T-cell (primary cell): ENCODE data around the gene B3GAT1. TPM values are rescaled to one million over a fixed set of nuclear protein-coding genes. Genes with fewer than 3 reads are reported as not detected.
A peak's percentile ranks its signal among the peaks of the same experiment; 100 is the strongest.

Experiments used
- ATAC-seq, 4 experiments: fragments of 200-7000 bp in 3 of 4; fragments of 150-1000 bp in 1 of 4; cut with Tn5 transposase; replicated peaks in 1 of 4; 1 replicate in 3 of 4; 2 replicates in 1 of 4; pipeline ENCODE4 v1.10.0; 2021; ENCODE audit warnings: moderate library complexity in 3 of 4, mild to moderate bottlenecking in 2 of 4, moderate number of reproducible peaks in 1 of 4
- CTCF ChIA-PET, 2 donors: fragments of 300-600 bp; sonication (Branson Sonifier 250); formaldehyde crosslinking; loops; one replicate each; lab custom pipeline; 2022; ENCODE audit warnings: antibody characterized with exemption in 2 of 2; lab: Charles Lee
- POLR2A ChIA-PET, 2 donors: fragments of 300-600 bp; sonication (Branson Sonifier 250); formaldehyde crosslinking; loops; one replicate each; lab custom pipeline; 2022; ENCODE audit warnings: antibody characterized with exemption in 2 of 2; lab: Charles Lee
- DNase-seq, 35 experiments: peaks; one replicate each; pipeline versions ENCODE4 v3.0.0 to v3.0.0-alpha.2; 2013 to 2023
- H3K27ac ChIP-seq: one replicate; pipeline ENCODE4 v1.5.1; 2013; ENCODE audit warnings: low read length
- H3K27me3 ChIP-seq, 2 experiments: replicated peaks in 1 of 2; 1 replicate in 1 of 2; 2 replicates in 1 of 2; pipeline versions ENCODE4 v1.6.1 to v1.7.0; 2013; ENCODE audit warnings: low read length in 1 of 2, mixed read lengths in 1 of 2; ENCODE audit not compliant: control insufficient read depth in 2 of 2, insufficient read depth in 2 of 2; ENCODE audit errors: extremely low read depth in 1 of 2
- H3K36me3 ChIP-seq, 2 donors: 1 replicate in 1 of 2; 2 replicates in 1 of 2; pipeline versions ENCODE4 v1.6.1 to v1.7.0; 2013; ENCODE audit warnings: low read length in 1 of 2; ENCODE audit not compliant: control insufficient read depth in 2 of 2, insufficient read depth in 1 of 2; ENCODE audit errors: extremely low read depth in 1 of 2
- H3K4me1 ChIP-seq, 2 experiments: 1 replicate in 1 of 2; 2 replicates in 1 of 2; pipeline versions ENCODE4 v1.6.1 to v1.7.0; 2013; ENCODE audit warnings: low read length in 2 of 2, mixed read lengths in 1 of 2; ENCODE audit not compliant: insufficient read depth in 2 of 2, control insufficient read depth in 1 of 2; ENCODE audit errors: extremely low read depth in 1 of 2
- H3K4me3 ChIP-seq, 2 donors: 1 replicate in 1 of 2; 2 replicates in 1 of 2; pipeline versions ENCODE4 v1.5.1 to v1.7.0; 2013; ENCODE audit warnings: mild to moderate bottlenecking in 2 of 2, low read length in 1 of 2, moderate library complexity in 1 of 2; ENCODE audit not compliant: control insufficient read depth in 1 of 2; ENCODE audit errors: extremely low read depth in 1 of 2
- H3K9me3 ChIP-seq: 2 replicates; pipeline ENCODE4 v1.7.0; 2013
- H3K27ac Mint-ChIP-seq, 2 donors: one replicate each; pipeline ENCODE4 v1.8.0; 2020 to 2021; ENCODE audit warnings: mild to moderate bottlenecking in 2 of 2, mixed read lengths in 2 of 2
- H3K27me3 Mint-ChIP-seq, 2 donors: one replicate each; pipeline ENCODE4 v1.8.0; 2021 to 2022; ENCODE audit warnings: mixed read lengths in 2 of 2
- H3K36me3 Mint-ChIP-seq: one replicate; pipeline ENCODE4 v1.8.0; 2021; ENCODE audit warnings: mixed read lengths
- H3K4me1 Mint-ChIP-seq, 3 donors: one replicate each; pipeline ENCODE4 v1.8.0; 2020 to 2022; ENCODE audit warnings: mixed read lengths in 3 of 3, mild to moderate bottlenecking in 1 of 3
- H3K4me3 Mint-ChIP-seq, 3 donors: one replicate each; pipeline ENCODE4 v1.8.0; 2020 to 2022; ENCODE audit warnings: mild to moderate bottlenecking in 3 of 3, mixed read lengths in 3 of 3, moderate library complexity in 3 of 3
- H3K9me3 Mint-ChIP-seq, 3 donors: one replicate each; pipeline ENCODE4 v1.8.0; 2020 to 2022; ENCODE audit warnings: mixed read lengths in 3 of 3
- WGBS: methylation state at CpG from one replicate; pipeline ENCODE4 v1.1.5; 2013; ENCODE audit warnings: missing lambda C conversion rate; ENCODE audit not compliant: insufficient coverage; 5-methylcytosine and 5-hydroxymethylcytosine counted together
- total RNA-seq, 35 experiments: library from RNA in 6 of 35; stranded (reverse) in 6 of 35; fragments of 120-200 nt in 1 of 35; gene quantifications; one replicate each; pipeline versions ENCODE4 v1.2.1 to v1.2.4 and lab custom pipeline; 2013 to 2026

The B3GAT1 gene
- 1 to 10 TPM in 4 of 5 donors, under 1 TPM in 1; 0.38 to 6.1 (median 1.3) TPM for total RNA-seq
- total RNA-seq (2013) = 3.9 TPM
- total RNA-seq (lab: John Stamatoyannopoulos, UW) = 0.18 to 6.8 (median 1.7) reads per million in 29 experiments

DNA sequence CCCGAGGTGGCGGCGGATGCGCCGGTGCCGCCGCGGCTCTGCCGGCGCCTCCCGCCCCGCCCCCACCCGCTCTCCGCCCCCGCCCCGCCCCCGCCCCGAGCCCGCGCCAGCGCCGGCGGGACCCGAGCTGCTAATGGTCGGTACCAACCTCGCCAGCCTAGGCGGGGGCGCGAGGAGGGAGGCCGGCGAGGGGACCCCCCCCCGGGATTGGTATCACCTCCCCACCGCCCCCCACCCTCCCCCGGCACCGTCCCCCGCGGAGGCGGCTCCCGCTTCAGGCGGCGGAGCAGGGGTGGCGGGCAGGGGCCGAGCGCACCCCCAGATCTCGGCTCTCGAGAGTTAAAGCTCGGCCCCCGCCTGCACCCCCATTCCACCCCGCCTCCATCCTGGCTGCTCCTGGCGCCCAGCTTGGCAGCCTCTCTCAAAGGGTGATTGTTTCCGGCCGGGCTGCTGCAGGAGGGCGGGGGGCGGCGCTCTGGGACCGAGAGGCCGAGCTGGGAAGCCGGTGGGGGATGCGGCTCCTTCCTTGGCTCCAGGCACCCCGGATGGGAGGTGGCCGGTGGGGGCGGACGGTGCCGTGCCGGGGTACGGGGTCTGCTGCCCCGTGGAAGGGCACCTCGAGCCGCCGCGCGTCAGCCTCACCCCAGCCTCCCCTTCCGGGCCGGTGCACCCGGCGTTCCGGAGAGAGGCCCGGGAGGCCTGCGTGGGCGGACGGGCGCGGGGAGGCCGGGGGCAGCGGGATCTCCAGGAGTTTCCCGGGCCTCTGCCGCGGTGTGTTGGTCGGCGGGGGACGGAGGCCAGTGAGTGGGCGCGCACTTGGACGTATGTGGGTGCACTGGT, at the start of gene B3GAT1:
Gene B3GAT1 (minus strand): TSS at position 40 of the 840 bp plus-strand sequence. CDS start 24,583 bp downstream, outside the sequence.
- H3K9me3 Mint-ChIP-seq = no peaks in the 10 kb centered on the region
- H3K27ac ChIP-seq = no peak within 1 kb of the TSS
- no peaks in the 10 kb centered on the region for H3K36me3 Mint-ChIP-seq
- no peaks in the 10 kb centered on the region for H3K9me3 ChIP-seq
- peaks cover 19 to 25% (median 25%) of the 10 kb centered on the region in 3 donors for H3K4me1 Mint-ChIP-seq
- peak within 1 kb of the TSS; percentile 59 to 71 (median 69) for H3K4me3 Mint-ChIP-seq
- POLR2A ChIA-PET = no interaction called here
- H3K27me3 Mint-ChIP-seq = peaks cover 60 to 69% of the 10 kb centered on the region in 2 donors
- CTCF ChIA-PET = no interaction called here
- peak within 1 kb of the TSS; percentile 48 to 57 for H3K4me3 ChIP-seq
- DNase-seq = peak in 11 of 35 experiments; percentile 3 to 38 (median 10)
- H3K27me3 ChIP-seq = peaks cover 18 to 74% of the 10 kb centered on the region in 2 experiments
- H3K27ac Mint-ChIP-seq = no peak within 1 kb of the TSS
- ATAC-seq = peak; percentile 50 to 60 (median 54)
- WGBS = 2% methylated on average over 49 of the region's 94 CpGs
- peaks cover 0 to 33% of the 10 kb centered on the region in 2 experiments for H3K4me1 ChIP-seq
- H3K36me3 ChIP-seq = no peaks in the 10 kb centered on the region

DNA sequence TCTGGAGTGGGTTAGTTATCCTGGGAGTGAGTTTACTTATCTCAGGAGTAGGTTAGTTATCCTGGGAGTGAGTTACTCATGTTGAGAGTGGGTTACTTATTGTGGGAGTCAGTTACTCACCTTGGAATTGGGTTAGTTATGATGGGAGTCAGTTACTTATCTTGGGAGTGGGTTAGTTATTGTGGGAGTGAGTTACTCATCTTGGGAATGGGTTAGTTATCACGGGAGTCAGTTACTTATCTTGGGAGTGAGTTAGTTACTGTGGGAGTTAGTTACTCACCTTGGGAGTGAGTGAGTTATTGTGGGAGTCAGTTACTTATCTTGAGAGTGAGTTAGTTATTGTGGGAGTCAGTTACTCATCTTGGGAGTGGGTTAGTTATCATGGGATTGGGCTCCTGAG, 49.6 kb upstream of the B3GAT1 start:
- Mint-ChIP-seq H3K4me3 (no peak overlapping the region), H3K9me3 (peaks cover 2 to 12% (median 4%) of the 10 kb centered on the region in 3 donors), H3K27ac (no peak overlapping the region), H3K4me1 (no peaks in the 10 kb centered on the region), H3K27me3 (peaks cover 36 to 38% of the 10 kb centered on the region in 2 donors), H3K36me3 (no peaks in the 10 kb centered on the region)
- no peak for ATAC-seq
- POLR2A ChIA-PET = no interaction called here
- CTCF ChIA-PET = no interaction called here
- peaks cover 0 to 26% of the 10 kb centered on the region in 2 experiments for H3K27me3 ChIP-seq
- 36% methylated on average over 1 of the region's 1 CpG for WGBS
- no peaks in the 10 kb centered on the region for H3K36me3 ChIP-seq
- H3K4me1 ChIP-seq = no peaks in the 10 kb centered on the region
- H3K9me3 ChIP-seq = no peaks in the 10 kb centered on the region
- no peak overlapping the region for H3K4me3 ChIP-seq
- no peak overlapping the region for H3K27ac ChIP-seq
- no peak for DNase-seq

GRCh38 chr11:134460881-134461280, 48.8 kb upstream of the B3GAT1 start:
- no peaks in the 10 kb centered on the region for H3K9me3 ChIP-seq
- no peaks in the 10 kb centered on the region for H3K4me1 ChIP-seq
- no peak for DNase-seq
- H3K4me3 ChIP-seq = no peak overlapping the region
- no peaks in the 10 kb centered on the region for H3K4me1 Mint-ChIP-seq
- H3K27me3 ChIP-seq = peaks cover 0 to 18% of the 10 kb centered on the region in 2 experiments
- 63% methylated on average over 2 of the region's 3 CpGs for WGBS
- peaks cover 30 to 38% of the 10 kb centered on the region in 2 donors for H3K27me3 Mint-ChIP-seq
- H3K9me3 Mint-ChIP-seq = peaks cover 4 to 17% (median 8%) of the 10 kb centered on the region in 3 donors
- H3K27ac ChIP-seq = no peak overlapping the region
- H3K36me3 Mint-ChIP-seq = no peaks in the 10 kb centered on the region
- ATAC-seq = no peak
- POLR2A ChIA-PET = interaction anchor here in 1 of 2 donors (0.7 kb wide), 1 partner anchor 137 kb away, joined by 4 read pairs; no protein-coding TSS in a partner anchor
- no peak overlapping the region for H3K27ac Mint-ChIP-seq
- H3K36me3 ChIP-seq = no peaks in the 10 kb centered on the region
- no peak overlapping the region for H3K4me3 Mint-ChIP-seq
- CTCF ChIA-PET = interaction anchor here in 1 of 2 donors (0.6 kb wide), 1 partner anchor 73 kb away, joined by 4 read pairs; no protein-coding TSS in a partner anchor

DNA sequence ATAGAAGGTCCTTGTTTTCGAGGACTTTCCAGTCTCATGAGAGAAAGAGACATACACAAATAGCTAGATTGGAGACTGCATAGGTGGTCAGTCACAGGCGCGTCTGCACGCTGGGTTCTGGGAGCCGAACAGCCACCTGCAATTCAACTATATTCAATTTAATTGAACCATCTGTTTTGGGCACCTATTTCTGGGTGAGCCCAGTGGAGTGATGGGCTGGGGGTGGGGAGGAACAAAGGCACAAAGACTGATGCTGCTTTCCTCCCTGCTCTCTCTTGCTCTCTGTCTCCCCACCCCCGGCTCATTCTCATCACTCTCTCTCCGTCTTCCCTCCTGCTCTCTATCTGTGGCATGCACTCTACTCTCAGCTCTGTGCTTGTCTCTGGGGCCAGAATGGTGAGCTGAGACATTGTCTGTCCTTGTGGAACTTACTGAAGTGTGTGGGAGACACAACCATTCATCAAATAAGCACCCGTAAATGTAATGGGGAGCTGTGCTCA, 48.1 kb upstream of the B3GAT1 start:
- no peak for ATAC-seq
- Mint-ChIP-seq H3K4me3 (no peak overlapping the region), H3K4me1 (no peaks in the 10 kb centered on the region), H3K9me3 (peaks cover 4 to 17% (median 8%) of the 10 kb centered on the region in 3 donors), H3K27me3 (peaks cover 22 to 30% of the 10 kb centered on the region in 2 donors), H3K27ac (no peak overlapping the region), H3K36me3 (no peaks in the 10 kb centered on the region)
- no peaks in the 10 kb centered on the region for H3K4me1 ChIP-seq
- no peak overlapping the region for H3K4me3 ChIP-seq
- H3K36me3 ChIP-seq = no peaks in the 10 kb centered on the region
- H3K27ac ChIP-seq = no peak overlapping the region
- WGBS = 86% methylated on average over 1 of the region's 8 CpGs
- no peak for DNase-seq
- no peaks in the 10 kb centered on the region for H3K9me3 ChIP-seq
- peaks cover 0 to 12% of the 10 kb centered on the region in 2 experiments for H3K27me3 ChIP-seq
- ChIA-PET POLR2A (interaction anchor here in 1 of 2 donors (0.7 kb wide), 1 partner anchor 137 kb away, joined by 4 read pairs; no protein-coding TSS in a partner anchor), CTCF (interaction anchor here in 1 of 2 donors (0.6 kb wide), 1 partner anchor 74 kb away, joined by 4 read pairs; no protein-coding TSS in a partner anchor)

- ChIA-PET CTCF (interaction anchor here in 1 of 2 donors (1.1 kb wide), 1 partner anchor 33 kb away, joined by 3 read pairs; no protein-coding TSS in a partner anchor), POLR2A (no interaction called here)
- no peaks in the 10 kb centered on the region for H3K4me1 Mint-ChIP-seq
- H3K27ac Mint-ChIP-seq = no peak overlapping the region
- no peaks in the 10 kb centered on the region for H3K4me1 ChIP-seq
- H3K27me3 Mint-ChIP-seq = peaks cover 16 to 24% of the 10 kb centered on the region in 2 donors
- ATAC-seq (no peak), DNase-seq (no peak)
- no peak overlapping the region for H3K27ac ChIP-seq
- peaks cover 4 to 17% (median 8%) of the 10 kb centered on the region in 3 donors for H3K9me3 Mint-ChIP-seq
- no peak overlapping the region for H3K4me3 Mint-ChIP-seq
- peaks cover 0 to 8% of the 10 kb centered on the region in 2 experiments for H3K27me3 ChIP-seq
- 97% methylated on average over 3 of the region's 10 CpGs for WGBS
- H3K9me3 ChIP-seq = no peaks in the 10 kb centered on the region
- no peaks in the 10 kb centered on the region for H3K36me3 ChIP-seq
- H3K36me3 Mint-ChIP-seq = no peaks in the 10 kb centered on the region
- H3K4me3 ChIP-seq = no peak overlapping the region
Observed at GRCh38 chr11:134459246-134460061, 47.4 kb upstream of the B3GAT1 start.
